GM18907 (cell line): ENCODE data around the gene CAMKV.
"Not testable (repeated sequence)": the region's sequence is repeated elsewhere in the genome, so short reads cannot be mapped to it uniquely, and the experiment has no call there.

Experiments
- ATAC-seq: cut with Tn5 transposase; IDR thresholded peaks from one replicate; pipeline ENCODE4 v1.9.1; 2021; ENCODE audit warnings: mild to moderate bottlenecking, moderate library complexity; ENCODE audit not compliant: unreplicated experiment

CAMKV gene

GRCh38 chr3:49869525-49870126, at the start of gene CAMKV:
Gene CAMKV (minus strand): TSS chr3:49869906. CDS start chr3:49862388, 7,518 bp downstream.
- ATAC-seq = no peak

GRCh38 chr3:49917806-49918590, 48.3 kb upstream of the CAMKV start:
- not testable (repeated sequence) for ATAC-seq

GRCh38 chr3:49916686-49917085, 47.0 kb upstream of the CAMKV start:
- ATAC-seq = no peak

- ATAC-seq = no peak
Observed at GRCh38 chr3:49914906-49915305, 45.2 kb upstream of the CAMKV start.

- ATAC-seq = no peak
Observed at GRCh38 chr3:49912881-49913281, 43.2 kb upstream of the CAMKV start.

GRCh38 chr3:49911611-49912010, 41.9 kb upstream of the CAMKV start:
- no peak for ATAC-seq

GRCh38 chr3:49911124-49911420, 41.4 kb upstream of the CAMKV start:
- no peak for ATAC-seq

- no peak for ATAC-seq
Observed at GRCh38 chr3:49910409-49911123, 40.9 kb upstream of the CAMKV start.

- no peak for ATAC-seq
Observed at GRCh38 chr3:49908373-49909199, 38.9 kb upstream of the CAMKV start.

GRCh38 chr3:49906073-49906743, 36.5 kb upstream of the CAMKV start:
- ATAC-seq = no peak

- ATAC-seq = not testable (repeated sequence)
Observed at GRCh38 chr3:49904448-49904847, 34.7 kb upstream of the CAMKV start.

- peak; percentile 70 for ATAC-seq
Observed at GRCh38 chr3:49903451-49904424, 34.0 kb upstream of the CAMKV start, which contains the start of gene MST1R. Gene MST1R (minus strand): TSS chr3:49903873. CDS start chr3:49903609, 264 bp downstream.

- ATAC-seq = no peak
Observed at GRCh38 chr3:49902511-49903345, 33.0 kb upstream of the CAMKV start.

GRCh38 chr3:49901366-49902339, 31.9 kb upstream of the CAMKV start:
- no peak for ATAC-seq

GRCh38 chr3:49900491-49901153, 30.9 kb upstream of the CAMKV start:
- ATAC-seq = no peak

- ATAC-seq = no peak
Observed at GRCh38 chr3:49899815-49900214, 30.1 kb upstream of the CAMKV start.

GRCh38 chr3:49898991-49899390, 29.3 kb upstream of the CAMKV start:
- no peak for ATAC-seq
